ENCODE results near the gene IKZF1.

The IKZF1 gene

DNA sequence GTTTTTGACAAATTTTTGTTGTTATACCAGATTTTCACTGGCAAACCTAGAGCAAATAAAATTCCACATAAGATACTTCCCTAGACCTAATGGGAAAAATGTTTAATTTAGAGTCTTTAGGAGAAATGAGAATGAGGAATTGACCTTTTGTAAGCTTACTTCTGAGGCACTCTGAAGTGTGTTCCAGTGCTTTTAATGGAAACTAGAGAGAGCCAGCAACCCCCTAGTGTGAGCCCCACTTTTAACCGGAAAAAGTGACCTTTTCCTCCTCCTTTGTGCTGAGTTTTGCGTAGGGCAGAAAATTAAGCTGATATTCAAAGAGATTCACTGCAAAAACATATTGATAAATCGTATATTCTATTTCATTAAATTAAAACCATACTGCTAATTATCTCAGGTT is 5.2 kb downstream of the IKZF1 start:
- DNase-seq = no peak

DNA sequence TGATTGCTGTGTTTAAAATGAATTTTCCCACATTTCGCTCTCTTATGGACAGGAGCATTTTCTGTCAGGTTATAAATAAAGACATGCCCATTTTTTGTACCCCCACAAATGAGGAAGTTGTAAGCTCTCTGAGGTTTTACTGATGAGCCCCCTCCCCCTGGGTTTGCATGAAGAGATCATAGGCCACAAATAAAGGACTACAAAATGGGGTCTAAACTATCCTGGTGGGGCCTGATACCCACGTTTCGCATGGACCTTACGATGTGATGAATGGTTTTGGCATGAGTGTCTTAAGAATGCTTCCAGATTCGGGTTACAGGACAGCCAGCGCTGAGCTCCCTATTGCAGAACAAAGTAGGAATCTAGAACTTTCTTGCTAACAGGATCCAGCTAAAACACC is 5.8 kb downstream of the IKZF1 start:
- no peak for DNase-seq

DNA sequence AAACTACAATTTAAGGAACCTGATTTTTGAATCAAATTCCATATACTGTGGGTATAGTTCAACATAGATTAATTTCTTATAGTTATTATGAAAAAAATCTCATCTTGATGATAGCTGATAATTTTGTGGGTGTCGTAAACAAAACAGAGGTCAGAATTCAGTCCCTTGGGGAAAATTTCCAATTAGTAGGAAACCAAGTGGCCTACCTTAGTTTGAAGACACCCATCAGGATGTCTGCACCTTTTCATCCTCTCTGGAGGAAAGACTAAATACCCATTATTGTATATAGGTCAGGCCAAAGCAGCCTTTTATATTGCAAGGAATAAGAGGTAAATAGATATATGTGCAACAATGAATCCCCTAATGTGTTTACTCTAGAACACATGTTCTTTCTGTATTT is 6.4 kb downstream of the IKZF1 start:
- DNase-seq = no peak

DNA sequence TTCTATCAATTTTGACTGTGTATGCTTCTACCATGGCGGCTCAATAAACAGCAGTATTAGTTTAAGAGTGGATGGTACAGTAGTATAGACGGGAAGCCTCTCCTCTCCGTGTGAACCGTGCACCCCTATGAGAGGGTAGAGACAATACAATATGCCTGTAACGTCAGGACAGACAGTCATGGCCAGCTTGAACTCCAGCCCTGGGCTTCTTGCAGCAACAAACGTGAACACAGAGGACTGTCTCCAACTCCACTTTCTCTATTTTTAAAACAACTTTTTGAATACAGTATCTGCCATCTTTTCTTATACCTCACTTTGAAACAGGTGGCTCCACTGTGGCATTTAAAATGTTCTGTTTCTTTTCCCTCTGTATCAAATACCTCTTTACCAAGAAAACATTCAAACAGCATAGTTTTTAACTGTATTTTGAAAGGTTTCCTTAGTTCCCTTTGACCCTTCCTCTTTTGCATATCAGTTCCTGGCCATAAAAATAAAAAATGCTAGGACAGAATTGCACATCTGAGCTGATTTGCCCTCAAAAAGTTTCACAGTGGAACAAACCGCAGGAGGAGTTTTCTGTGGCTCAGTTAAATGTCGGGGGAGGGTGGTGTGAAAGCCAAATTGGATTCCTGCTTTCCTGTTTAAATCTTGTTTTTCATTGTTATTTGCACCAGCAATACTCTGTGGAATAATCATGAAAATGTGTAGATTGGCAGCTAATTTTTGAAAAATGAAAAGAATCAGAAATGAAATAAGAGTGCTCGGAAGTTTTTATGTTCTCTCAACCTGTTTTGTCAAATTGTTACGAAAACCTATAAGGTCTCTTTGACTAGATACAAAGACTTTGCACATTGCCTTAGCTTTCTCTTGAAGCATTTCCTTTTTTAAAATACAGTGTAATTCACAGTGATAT is 8.0 kb downstream of the IKZF1 start:
- no peak for DNase-seq

DNA sequence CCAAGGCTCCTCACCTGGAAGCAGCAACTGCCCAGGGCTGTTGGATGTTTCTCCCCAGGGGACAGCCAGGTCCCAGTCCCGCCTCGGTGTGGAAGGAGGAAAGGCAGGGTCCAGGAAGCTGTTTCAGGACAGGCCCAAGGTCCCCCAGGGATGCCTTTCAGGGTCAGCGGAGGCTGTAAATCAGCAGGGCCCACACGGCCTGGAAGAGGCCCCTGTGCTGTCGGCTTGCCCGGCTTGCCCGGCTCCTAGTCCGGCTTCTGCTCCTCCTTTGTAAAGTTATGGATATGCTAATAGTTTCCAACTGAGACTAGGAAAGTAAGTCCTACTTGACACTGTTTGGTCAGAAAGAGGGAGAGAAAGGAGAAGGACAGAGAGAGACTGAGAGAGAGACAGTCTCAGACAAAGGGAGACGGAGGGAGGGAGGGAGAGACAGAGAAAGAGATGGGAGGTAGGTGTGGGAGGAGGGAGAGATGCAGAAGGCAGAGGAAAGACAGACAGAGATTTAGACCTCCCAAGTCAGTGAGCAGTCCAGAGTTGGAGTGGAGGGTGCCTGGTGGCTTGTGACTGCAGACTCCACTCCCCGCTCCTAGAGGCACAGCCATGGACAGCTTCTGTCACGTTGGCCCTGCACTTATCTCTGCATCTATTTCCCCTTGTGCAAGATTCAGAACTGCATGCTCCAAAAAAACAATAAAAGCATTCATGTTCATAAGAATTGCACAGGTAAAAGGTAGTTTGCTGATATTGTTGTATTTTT is 10.5 kb downstream of the IKZF1 start:
- DNase-seq = no peak

DNA sequence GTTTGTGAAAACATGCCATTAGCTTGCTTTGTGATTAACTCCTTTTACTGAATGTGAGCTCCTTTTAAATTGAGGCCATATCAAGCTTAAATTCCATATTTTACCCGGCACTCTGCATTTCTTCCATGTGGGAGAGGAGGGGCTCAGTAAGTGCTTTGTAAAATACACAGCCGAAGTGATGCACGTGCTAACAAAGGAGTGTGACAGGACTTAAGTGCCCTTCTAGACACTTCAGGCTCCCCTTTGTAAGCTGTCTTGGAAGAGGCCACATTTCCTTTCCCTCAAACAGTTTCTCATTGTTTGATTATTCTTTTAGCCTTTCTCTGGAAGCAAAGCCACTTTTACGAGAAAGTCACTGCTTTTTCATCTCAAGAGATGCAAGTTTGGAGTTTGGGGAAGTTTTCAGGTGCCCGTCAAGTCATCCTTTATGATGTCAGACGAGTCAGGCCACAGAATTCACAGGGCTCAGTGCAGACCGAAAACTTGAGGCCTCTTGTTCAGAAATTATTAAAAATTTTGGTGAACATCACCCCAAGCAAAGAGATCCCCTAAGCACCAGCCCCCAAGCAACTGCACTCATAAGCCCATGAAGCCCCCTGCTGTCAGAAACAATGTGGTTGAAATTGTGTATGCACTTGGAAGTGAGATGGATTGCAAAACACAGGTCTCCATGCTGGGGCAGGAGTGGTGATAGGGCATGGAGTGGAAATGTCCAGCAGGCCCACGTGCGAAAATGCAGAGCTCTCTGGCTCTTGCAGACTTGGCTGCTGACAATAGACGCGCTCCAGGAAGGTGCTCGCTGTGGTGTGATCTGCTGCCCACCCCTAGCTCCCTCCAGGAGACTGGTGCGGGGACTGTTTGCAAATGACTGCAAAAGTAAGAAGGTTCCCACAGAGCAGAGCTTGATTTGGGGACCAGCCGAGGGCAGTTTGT is 11.5 kb downstream of the IKZF1 start:
- no peak for DNase-seq

DNA sequence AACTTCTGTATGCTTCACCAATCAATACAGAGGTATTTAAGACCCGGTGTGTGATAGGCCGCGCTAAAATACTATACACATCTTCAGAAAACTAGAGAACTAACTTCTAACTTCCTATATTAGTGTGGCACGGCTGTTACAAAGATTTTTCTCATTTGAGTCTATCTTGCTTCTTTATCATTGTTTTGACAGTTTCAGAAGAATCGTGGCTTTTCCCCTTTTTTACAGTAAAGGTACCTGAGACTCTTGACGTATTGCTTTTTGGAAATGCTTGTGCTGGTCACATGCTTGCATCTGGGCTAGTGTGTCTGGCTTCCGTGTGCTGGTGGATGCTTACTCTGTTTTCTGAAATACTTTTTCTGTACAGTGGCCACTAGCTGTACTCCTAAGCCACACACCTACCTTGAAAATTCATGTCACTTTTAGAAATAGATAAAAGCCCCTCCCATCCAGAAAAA is 12.7 kb downstream of the IKZF1 start:
- DNase-seq = no peak

DNA sequence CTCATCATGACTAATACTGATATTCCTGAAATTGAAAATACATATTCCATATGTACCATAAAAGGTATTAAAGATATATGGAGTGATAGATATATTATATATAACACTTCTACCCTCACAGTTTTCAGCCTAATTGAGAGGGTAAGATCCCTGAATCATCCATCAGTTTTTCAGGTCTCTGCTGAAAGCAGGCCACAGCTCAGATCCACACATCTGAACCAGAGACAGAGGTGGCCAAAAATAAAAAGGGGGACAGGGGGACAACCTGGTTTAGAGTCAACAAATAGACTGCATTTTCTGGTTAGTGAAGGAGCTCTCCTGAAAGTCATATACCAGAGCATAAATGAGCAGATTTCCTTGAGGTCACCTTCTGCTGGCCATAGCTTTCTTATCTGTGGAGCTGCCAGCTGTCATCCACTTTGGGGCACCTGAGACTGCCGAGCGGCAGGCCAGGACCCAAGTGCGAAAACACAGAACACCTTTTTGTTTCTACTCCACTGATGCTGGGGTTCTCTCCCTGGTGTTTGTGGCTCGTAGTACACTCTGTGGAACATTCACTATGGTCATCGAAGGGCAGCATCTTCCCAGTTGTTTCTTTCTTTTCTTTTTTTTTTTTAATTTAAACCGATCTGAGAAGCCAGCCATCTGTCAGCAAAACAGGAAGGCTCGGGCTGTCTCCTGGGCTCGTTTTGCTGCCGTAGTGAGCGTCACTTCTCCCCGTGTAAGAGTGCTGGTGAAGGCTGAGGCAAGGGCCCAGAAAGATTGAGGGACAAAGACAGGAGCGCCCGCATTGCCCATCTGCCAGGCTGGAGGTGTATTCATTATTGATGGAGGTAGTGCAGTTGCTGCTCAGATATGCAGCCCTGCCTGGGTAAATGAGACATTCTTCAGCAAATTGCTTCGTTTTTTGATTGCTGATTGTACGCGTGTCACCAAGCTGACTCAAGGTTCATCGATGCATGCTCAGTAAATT is 13.5 kb downstream of the IKZF1 start:
- DNase-seq = no peak

DNA sequence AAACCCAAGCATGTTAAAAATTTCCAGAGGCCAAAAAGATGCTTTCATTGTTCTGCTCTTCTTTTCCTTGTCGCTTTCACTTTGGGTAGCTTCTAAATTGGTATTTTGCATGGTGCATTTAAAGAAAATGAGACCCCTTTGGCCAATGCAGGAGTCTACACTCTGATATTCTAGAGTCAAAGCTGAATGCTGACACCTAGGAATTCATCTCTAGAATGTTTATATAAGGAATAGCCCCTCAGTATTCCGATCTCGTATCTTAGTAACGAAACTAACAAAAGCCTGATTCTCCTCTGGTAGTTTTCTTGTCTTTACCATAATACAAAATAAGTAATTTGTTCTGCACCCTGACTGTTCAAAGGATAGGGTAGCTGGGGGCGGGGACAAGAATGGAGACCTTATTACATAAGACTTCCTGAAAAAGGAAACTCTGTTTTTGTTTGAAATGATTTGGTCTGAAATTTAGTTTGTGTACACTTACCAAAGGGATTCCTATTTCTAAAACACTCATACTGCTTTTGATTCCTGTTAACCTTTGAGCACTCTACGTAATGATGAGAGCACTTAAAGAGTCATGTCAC is 17.1 kb downstream of the IKZF1 start:
- DNase-seq = no peak

DNA sequence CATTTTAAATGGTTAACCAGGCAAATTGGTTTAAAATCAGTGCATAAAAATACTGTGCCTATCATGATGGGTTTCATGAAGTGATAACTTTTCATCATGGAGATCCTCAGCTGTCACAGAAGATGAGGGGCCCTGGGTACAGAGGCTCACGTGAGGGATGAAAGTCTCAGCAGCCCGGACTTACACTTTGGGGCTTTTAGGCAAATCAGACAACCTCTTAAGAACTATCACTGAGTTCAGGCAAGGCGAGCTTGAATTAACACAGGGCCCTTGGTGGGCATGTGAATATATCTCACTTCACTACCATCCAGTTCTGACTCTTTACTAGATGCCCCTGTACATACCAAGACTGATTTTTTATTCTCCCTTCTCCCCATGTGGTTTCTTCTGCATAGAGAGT is 19.6 kb downstream of the IKZF1 start:
- DNase-seq = no peak

DNA sequence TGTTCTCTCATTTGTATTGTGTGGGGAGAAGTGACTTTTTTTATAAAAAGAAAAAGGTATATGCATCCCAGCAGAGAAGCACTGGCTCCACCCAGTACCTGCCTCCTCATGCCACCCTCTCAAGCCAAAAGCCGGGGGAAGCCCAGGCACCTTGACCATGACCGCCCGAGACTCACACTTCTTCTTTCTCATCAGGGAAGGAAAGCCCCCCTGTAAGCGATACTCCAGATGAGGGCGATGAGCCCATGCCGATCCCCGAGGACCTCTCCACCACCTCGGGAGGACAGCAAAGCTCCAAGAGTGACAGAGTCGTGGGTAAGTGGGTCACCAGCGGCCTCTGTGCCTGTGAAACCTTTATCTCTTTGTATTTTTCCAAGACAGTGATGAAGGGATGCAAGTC is 22.9 kb downstream of the IKZF1 start:
- no peak for DNase-seq

DNA sequence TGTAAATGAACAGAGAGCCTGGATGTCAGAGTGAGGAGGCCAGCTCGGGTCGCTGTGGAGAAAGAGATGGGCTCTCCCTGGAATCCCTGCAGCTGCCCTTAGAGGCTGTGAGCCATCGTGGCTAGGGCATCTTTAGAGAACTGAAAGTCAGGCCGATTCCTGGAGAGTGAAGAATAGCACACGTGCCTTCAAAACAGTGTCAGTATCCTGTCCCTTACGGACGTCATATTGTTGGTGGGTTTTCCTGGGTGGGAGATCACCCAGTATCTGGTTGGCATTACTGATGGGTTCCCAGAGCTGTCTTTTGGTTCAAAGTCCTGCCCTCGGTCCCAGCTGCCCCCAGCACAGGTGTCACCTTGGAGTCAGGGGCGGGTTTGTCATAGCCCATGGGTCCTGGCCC is 25.3 kb downstream of the IKZF1 start:
- DNase-seq = no peak

DNA sequence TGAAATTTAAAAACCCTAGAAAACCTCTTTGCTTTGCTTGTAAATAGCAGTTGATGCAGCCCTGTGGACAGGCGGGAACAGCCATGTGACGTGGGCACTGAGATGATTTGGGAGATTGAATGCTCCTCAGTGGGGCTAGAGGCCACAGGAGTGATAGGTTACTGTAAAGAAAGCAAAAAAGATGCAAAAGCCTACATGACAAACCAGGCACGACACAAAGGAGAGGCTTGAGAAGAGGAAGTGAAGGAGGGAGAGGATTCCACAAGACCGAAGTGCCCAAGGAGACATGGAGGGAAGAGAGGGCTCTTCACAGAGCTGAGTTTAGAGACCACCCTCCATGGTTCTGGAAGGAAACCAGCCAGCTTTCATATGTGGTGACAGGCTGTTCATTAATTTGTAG is 25.7 kb downstream of the IKZF1 start:
- DNase-seq = no peak

DNA sequence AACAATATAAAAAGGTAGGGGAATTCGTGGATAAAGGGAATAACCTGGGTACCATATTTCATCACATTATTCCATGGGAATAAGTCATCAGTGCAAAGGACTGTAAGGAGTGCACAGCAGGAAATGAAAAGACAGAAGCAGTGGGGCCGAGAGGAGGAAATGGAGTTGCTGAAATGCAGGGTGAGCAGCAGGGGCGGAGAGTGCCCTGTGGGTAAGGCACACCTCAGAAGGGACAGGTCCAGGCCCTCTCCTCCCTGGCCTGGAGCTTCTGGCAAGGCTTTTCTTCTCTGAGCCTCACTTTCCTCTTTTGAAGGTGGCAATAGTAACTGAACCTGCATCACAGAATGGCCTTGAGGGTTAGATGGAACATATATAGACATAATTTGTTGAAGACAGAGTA is 26.2 kb downstream of the IKZF1 start:
- DNase-seq = no peak

DNA sequence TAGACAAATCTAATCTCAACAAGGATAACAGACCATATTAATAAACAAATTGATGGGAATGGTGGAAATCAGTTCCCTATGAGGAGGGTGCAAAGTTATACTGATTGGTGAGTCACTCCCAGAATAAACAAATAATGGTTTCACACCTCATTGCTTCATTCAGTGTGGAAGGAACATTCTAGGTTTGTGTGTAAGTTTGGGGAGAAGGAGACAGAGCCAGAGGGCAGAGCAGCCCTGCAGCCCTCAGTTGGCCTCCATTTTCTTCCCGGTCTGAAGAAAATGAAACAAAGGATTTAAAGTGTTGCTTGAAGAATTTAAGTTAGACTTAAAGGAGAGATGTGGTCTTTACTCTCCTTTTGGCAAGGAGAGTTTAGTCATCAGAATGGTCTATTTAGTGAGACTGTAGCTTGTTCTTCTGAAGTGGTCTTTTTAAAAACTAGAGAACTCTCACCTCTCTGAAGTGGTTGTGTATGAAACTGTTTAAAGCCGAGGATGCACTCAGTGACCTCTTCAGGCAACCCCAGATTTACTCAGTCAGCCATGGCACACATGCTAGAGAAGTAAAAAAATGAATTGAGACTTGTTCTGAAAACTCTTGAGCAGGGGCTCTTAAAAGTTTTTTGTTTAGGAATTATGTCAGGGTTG is 27.2 kb downstream of the IKZF1 start:
- no peak for DNase-seq

DNA sequence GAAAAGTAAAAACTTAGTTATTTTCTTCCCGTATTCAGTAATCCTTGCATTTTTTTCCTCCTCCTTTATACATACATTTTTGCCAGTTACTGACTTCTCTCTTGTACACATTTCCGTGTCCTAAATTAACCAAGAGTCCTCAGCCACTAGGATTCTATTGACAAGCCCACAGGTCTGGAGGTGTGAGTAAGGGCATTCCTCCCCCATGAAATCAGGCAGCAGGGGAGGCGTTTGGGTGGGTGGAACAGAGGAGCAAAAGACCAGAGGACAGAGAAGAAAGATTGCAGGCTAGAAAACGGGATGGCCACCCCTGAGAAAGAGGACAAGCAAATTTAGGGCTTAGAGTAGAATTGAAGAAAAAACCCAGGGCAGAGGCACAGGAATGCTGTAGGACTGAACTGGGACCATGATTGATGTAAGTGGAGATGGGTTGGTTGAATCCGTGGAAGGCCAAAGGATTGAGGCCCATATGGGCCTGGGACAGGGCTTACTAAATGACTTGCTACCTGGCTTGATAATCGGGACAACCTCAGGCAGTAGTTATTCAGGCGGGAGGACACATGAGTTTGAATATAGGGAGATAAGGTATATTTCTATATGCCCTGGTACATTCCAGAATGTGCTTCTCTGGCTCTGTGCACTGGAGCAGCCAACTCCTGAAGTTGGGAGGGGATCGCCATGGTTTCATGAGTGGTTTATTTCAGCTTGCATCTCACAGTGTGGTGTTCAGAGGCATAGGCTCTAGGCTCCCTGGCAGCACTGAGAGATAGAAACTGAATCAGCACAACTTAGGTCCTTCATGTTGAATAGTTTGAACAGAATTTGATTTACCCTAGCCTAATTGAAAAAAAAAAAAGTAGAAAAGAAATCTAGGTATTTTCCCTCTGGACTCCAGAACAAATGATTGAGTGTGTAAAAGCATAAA is 28.0 kb downstream of the IKZF1 start:
- no peak for DNase-seq

DNA sequence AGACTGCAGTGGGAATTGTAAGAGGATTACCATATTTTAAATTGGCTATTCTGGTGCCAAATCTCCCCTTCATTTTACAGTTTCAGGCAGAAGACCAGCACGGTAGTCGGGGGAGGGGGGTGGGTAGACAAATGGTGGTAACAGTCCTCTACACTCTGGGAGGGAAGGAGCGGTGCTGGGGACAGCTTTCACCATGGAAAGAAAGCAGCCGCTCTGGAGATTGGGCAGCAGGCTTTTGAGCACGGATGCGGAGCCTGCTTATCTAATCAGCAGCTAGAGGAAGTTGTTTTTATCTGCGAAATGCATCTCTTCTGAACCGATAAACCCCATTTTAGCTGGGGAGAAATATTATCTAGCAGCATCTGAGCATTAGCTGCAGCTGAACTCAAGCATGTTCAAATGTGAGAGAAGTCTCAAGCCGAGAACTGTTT is 28.7 kb downstream of the IKZF1 start:
- DNase-seq = no peak

DNA sequence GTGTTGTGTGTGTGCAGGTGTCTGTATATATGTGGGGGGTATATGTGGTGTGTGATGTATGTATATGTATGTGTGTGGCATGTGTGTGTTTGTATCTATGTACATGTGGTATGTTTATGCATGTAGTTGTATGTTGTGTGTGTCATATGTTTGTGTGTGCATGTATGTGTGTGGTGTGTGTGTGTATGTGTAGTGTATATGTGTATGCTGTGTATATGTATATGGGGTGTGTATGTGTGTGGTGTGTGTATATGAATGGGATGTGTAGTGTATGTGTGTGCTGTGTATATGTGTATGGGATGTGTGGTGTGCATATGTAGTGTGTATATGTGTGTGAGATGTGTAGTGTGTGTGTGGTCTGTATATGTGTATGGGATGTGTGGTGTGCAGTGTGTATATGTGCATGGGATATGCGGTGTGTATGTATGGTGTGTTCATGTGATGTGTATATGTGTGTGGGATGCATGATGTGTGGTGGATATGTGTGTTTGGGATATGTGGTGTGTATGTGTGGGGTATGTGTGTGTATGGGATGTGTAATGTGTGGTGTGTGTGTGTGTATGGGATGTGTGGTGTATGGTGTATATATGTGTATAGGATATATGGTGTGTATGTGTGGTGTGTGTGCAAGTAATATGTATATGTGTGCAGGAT is 30.0 kb downstream of the IKZF1 start:
- DNase-seq = no peak

DNA sequence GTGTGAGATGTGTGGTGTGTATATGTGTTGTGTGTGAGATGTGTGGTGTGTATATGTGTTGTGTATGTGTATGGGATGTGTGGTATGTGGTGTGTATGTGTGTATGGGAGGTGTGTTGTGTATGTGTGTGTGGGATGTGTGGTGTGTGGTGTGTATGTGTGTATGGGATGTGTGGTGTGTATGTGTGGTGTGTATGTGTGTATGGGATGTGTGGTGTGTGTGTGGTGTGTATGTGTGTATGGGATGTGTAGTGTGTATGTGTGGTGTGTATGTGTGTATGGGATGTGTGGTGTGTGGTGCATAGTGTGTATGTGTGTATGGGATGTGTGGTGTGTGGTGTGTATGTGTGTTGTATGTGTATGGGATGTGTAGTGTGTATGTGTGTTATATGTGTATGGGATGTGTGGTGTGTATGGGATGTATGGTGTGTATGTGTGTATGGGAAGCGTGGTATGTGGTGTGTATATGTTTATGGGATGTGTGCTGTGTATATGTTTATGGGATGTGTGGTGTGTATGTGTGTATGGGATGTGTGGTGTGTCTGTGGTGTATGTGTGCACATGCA is 30.8 kb downstream of the IKZF1 start:
- no peak for DNase-seq

All from NCI-H2081 treated with DMSO at 0.1 percent for 48 hours (cell line).